GM23248 (cell line): ENCODE measurements around the gene TNKS2. TPM values are rescaled to one million over a fixed set of nuclear protein-coding genes. Genes with fewer than 3 reads are reported as not detected.

Experiments used
- DNase-seq: peaks from one replicate; pipeline ENCODE4 v3.0.0-alpha.2; 2015
- H2AFZ ChIP-seq: fragments of 200-600 bp; sonication (generic); 2 replicates; pipeline ENCODE4 v1.6.1; 2016; ENCODE audit warnings: antibody characterized with exemption
- H3F3A ChIP-seq: fragments of 200-600 bp; sonication (generic); 2 replicates; pipeline ENCODE4 v1.6.1; 2016; ENCODE audit warnings: mild to moderate bottlenecking, antibody characterized with exemption, mixed run types; ENCODE audit not compliant: insufficient read depth
- H3K27ac ChIP-seq: fragments of 200-600 bp; sonication (generic); 2 replicates; pipeline ENCODE4 v1.5.1; 2016; ENCODE audit warnings: mild to moderate bottlenecking
- H3K27me3 ChIP-seq: fragments of 200-600 bp; sonication (generic); replicated peaks from 2 replicates; pipeline ENCODE4 v1.6.1; 2016; ENCODE audit warnings: mild to moderate bottlenecking; ENCODE audit not compliant: insufficient read depth
- H3K36me3 ChIP-seq: fragments of 200-600 bp; sonication (generic); 2 replicates; pipeline ENCODE4 v1.6.1; 2016; ENCODE audit warnings: low read depth, mild to moderate bottlenecking
- H3K4me1 ChIP-seq: fragments of 200-600 bp; sonication (generic); 2 replicates; pipeline ENCODE4 v1.6.1; 2016; ENCODE audit warnings: mild to moderate bottlenecking; ENCODE audit not compliant: insufficient read depth
- H3K4me2 ChIP-seq: fragments of 200-600 bp; sonication (generic); one replicate; pipeline ENCODE4 v1.6.1; 2016; ENCODE audit warnings: mild to moderate bottlenecking; ENCODE audit not compliant: unreplicated experiment
- H3K4me3 ChIP-seq: fragments of 200-600 bp; sonication (generic); 2 replicates; pipeline ENCODE4 v1.5.1; 2016; ENCODE audit warnings: mild to moderate bottlenecking
- H3K79me2 ChIP-seq: fragments of 200-600 bp; sonication (generic); 2 replicates; pipeline ENCODE4 v1.6.1; 2016; ENCODE audit warnings: mild to moderate bottlenecking; ENCODE audit not compliant: insufficient read depth
- H3K9ac ChIP-seq: fragments of 200-600 bp; sonication (generic); 2 replicates; pipeline ENCODE4 v1.6.1; 2016; ENCODE audit warnings: mild to moderate bottlenecking
- H3K9me2 ChIP-seq: fragments of 200-600 bp; sonication (generic); 2 replicates; pipeline ENCODE4 v1.6.1; 2016; ENCODE audit warnings: mixed run types, mild to moderate bottlenecking, moderate library complexity; ENCODE audit not compliant: insufficient read depth
- H3K9me3 ChIP-seq: fragments of 200-600 bp; sonication (generic); one replicate; pipeline ENCODE4 v1.6.1; 2017; ENCODE audit warnings: low read depth
- H4K20me1 ChIP-seq: fragments of 200-600 bp; sonication (generic); 2 replicates; pipeline ENCODE4 v1.6.0; 2016; ENCODE audit not compliant: insufficient read depth
- EZH2 ChIP-seq: fragments of 200-600 bp; sonication (generic); IDR thresholded peaks from 2 replicates; pipeline ENCODE4 v1.6.1; 2018; ENCODE audit warnings: antibody characterized with exemption, mild to moderate bottlenecking; ENCODE audit not compliant: insufficient read depth, poor library complexity, severe bottlenecking
- EZH2phosphoT487 ChIP-seq: fragments of 200-600 bp; sonication (generic); IDR thresholded peaks from 2 replicates; pipeline ENCODE4 v1.6.1; 2018; ENCODE audit warnings: antibody characterized with exemption, moderate library complexity, mild to moderate bottlenecking, low read depth; ENCODE audit not compliant: insufficient read depth
- WGBS, 2 experiments: methylation state at CpG; one replicate each; pipeline ENCODE4 v1.1.6; 2015 to 2017; ENCODE audit warnings: low lambda C conversion rate in 2 of 2, low coverage in 1 of 2; ENCODE audit errors: missing lambda C conversion rate in 2 of 2; 5-methylcytosine and 5-hydroxymethylcytosine counted together
- in situ Hi-C: fragments of 300-500 bp; cut with MboI; formaldehyde crosslinking; loops from 2 replicates; pipeline ENCODE4 v1.15.0; 2020
- polyA plus RNA-seq: library from polyadenylated mRNA; unstranded; fragments of >200 nt; fragmentation: Nextera tagmentation; extraction: Ambion mirVana; gene quantifications from 2 replicates; pipeline ENCODE4 v1.2.1, GENCODE V29; 2016
- total RNA-seq: library from RNA; depleted of rRNA; stranded (reverse); fragments of >200 nt; shearing (Covaris generic); gene quantifications from 2 replicates; pipeline ENCODE4 v1.2.3, GENCODE V29; 2014

TNKS2 gene
- total and polyA plus RNA-seq, 2 experiments from 2014 or later = 14.4 to 29.3 TPM

- DNase-seq = peak; percentile 34
- H3K4me2 ChIP-seq = no peak overlapping the region
- in situ Hi-C loops = no loop called here
Observed at GRCh38 chr10:91759581-91759986, 38.6 kb upstream of the TNKS2 start.

GRCh38 chr10:91761721-91762120 is 36.5 kb upstream of the TNKS2 start:
- no peaks in the 10 kb centered on the region for H3K36me3 ChIP-seq
- no peaks in the 10 kb centered on the region for H4K20me1 ChIP-seq
- H3K27me3 ChIP-seq = no peaks in the 10 kb centered on the region; the same call in 1 of the 2 replicates
- no peaks in the 10 kb centered on the region for H3K79me2 ChIP-seq
- 50 to 56% methylated on average over 1 of the region's 1 CpG for WGBS, 2 experiments
- H3K27ac ChIP-seq = no peak overlapping the region
- no peaks in the 10 kb centered on the region for H3K9me2 ChIP-seq
- H3K9me3 ChIP-seq = no peaks in the 10 kb centered on the region
- H2AFZ ChIP-seq = no peak overlapping the region
- no peaks in the 10 kb centered on the region for H3K4me1 ChIP-seq
- in situ Hi-C loops = no loop called here
- no peak overlapping the region for H3K9ac ChIP-seq
- no peak for DNase-seq
- no peak for TF ChIP-seq EZH2phosphoT487
- TF ChIP-seq EZH2 = no peak
- no peak overlapping the region for H3K4me3 ChIP-seq
- H3F3A ChIP-seq = no peaks in the 10 kb centered on the region
- H3K4me2 ChIP-seq = no peak overlapping the region

More at GRCh38 chr10:91759581-91759986, 38.6 kb upstream of the TNKS2 start:
- Histone ChIP-seq H3K27ac (no peak overlapping the region), H3K4me1 (peaks cover 9% of the 10 kb centered on the region), H3F3A (peaks cover 10% of the 10 kb centered on the region; the same call in 1 of the 2 replicates), H3K9me2 (no peaks in the 10 kb centered on the region), H4K20me1 (no peaks in the 10 kb centered on the region), H3K9me3 (no peaks in the 10 kb centered on the region), H3K4me3 (no peak overlapping the region), H3K79me2 (no peaks in the 10 kb centered on the region), H3K9ac (no peak overlapping the region), H3K27me3 (no peaks in the 10 kb centered on the region; the same call in 1 of the 2 replicates), H3K36me3 (no peaks in the 10 kb centered on the region), H2AFZ (no peak overlapping the region)
- 57 to 63% methylated on average over 5 of the region's 5 CpGs for WGBS, 2 experiments
- TF ChIP-seq EZH2 = no peak
- no peak for TF ChIP-seq EZH2phosphoT487

GRCh38 chr10:91762878-91763277 is 35.3 kb upstream of the TNKS2 start:
- no peak for DNase-seq
- no peak for TF ChIP-seq EZH2phosphoT487
- no peak for TF ChIP-seq EZH2
- no peaks in the 10 kb centered on the region for H3K9me2 ChIP-seq
- H3K4me2 ChIP-seq = no peak overlapping the region
- 83 to 97% methylated on average over 1 of the region's 1 CpG for WGBS, 2 experiments
- H3K4me3 ChIP-seq = no peak overlapping the region
- no peaks in the 10 kb centered on the region for H3K4me1 ChIP-seq
- no peak overlapping the region for H2AFZ ChIP-seq
- no peaks in the 10 kb centered on the region for H3K79me2 ChIP-seq
- no peaks in the 10 kb centered on the region for H3K36me3 ChIP-seq
- H4K20me1 ChIP-seq = no peaks in the 10 kb centered on the region
- H3K27me3 ChIP-seq = no peaks in the 10 kb centered on the region
- no peak overlapping the region for H3K27ac ChIP-seq
- no peak overlapping the region for H3K9ac ChIP-seq
- H3F3A ChIP-seq = no peaks in the 10 kb centered on the region
- in situ Hi-C loops = no loop called here
- no peaks in the 10 kb centered on the region for H3K9me3 ChIP-seq

GRCh38 chr10:91766676-91767075 is 31.6 kb upstream of the TNKS2 start:
- H3K9ac ChIP-seq = no peak overlapping the region
- H3K27me3 ChIP-seq = no peaks in the 10 kb centered on the region
- no peak overlapping the region for H3K4me3 ChIP-seq
- H2AFZ ChIP-seq = no peak overlapping the region
- no peak for TF ChIP-seq EZH2
- no peak for TF ChIP-seq EZH2phosphoT487
- no peaks in the 10 kb centered on the region for H3K4me1 ChIP-seq
- no peaks in the 10 kb centered on the region for H3K79me2 ChIP-seq
- WGBS, 2 experiments = 64 to 70% methylated on average over 7 of the region's 7 CpGs
- H4K20me1 ChIP-seq = no peaks in the 10 kb centered on the region
- in situ Hi-C loops = no loop called here
- H3F3A ChIP-seq = no peaks in the 10 kb centered on the region
- no peaks in the 10 kb centered on the region for H3K36me3 ChIP-seq
- H3K9me3 ChIP-seq = no peaks in the 10 kb centered on the region
- no peaks in the 10 kb centered on the region for H3K9me2 ChIP-seq
- DNase-seq = no peak
- H3K4me2 ChIP-seq = no peak overlapping the region
- H3K27ac ChIP-seq = no peak overlapping the region

GRCh38 chr10:91768123-91768522 is 30.1 kb upstream of the TNKS2 start:
- Histone ChIP-seq H3K36me3 (no peaks in the 10 kb centered on the region), H3K9me3 (no peaks in the 10 kb centered on the region), H3F3A (no peaks in the 10 kb centered on the region), H3K9me2 (no peaks in the 10 kb centered on the region), H3K4me3 (no peak overlapping the region), H3K4me2 (no peak overlapping the region), H3K4me1 (no peaks in the 10 kb centered on the region), H3K27ac (no peak overlapping the region), H2AFZ (no peak overlapping the region), H3K27me3 (no peaks in the 10 kb centered on the region), H3K79me2 (no peaks in the 10 kb centered on the region), H4K20me1 (no peaks in the 10 kb centered on the region), H3K9ac (no peak overlapping the region)
- in situ Hi-C loops = no loop called here
- whole genome bisulfite sequencing, 2 experiments = 81 to 82% methylated on average over 3 of the region's 3 CpGs
- TF ChIP-seq EZH2 (no peak), EZH2phosphoT487 (no peak)
- DNase-seq = peak; percentile 18
